GM21528 (cell line): Measurements from ENCODE around the gene SLC16A10.
"Not testable (repeated sequence)": the region's sequence is repeated elsewhere in the genome, so short reads cannot be mapped to it uniquely, and the experiment has no call there.

Source experiments
- ATAC-seq: cut with Tn5 transposase; IDR thresholded peaks from one replicate; pipeline ENCODE4 v1.9.1; 2021; ENCODE audit warnings: mild to moderate bottlenecking, moderate library complexity; ENCODE audit not compliant: unreplicated experiment, low FRiP score

SLC16A10 gene

GRCh38 chr6:111076024-111076695, 11.1 kb upstream of the SLC16A10 start:
- ATAC-seq: no peak

- no peak for ATAC-seq
These were observed 6.6 kb upstream of the SLC16A10 start for GRCh38 chr6:111080698-111081097.

GRCh38 chr6:111086685-111087084, 618 bp upstream of the SLC16A10 start:
- ATAC-seq: no peak

- peak; percentile 28 for ATAC-seq
These were observed 766 bp downstream of the SLC16A10 start for GRCh38 chr6:111087871-111088667.

GRCh38 chr6:111088668-111089003, 1.3 kb downstream of the SLC16A10 start:
- ATAC-seq: no peak

GRCh38 chr6:111090766-111091165, 3.5 kb downstream of the SLC16A10 start:
- ATAC-seq: no peak

- no peak for ATAC-seq
These were observed 4.7 kb downstream of the SLC16A10 start for GRCh38 chr6:111091987-111092386.

- not testable (repeated sequence) for ATAC-seq
These were observed 8.2 kb downstream of the SLC16A10 start for GRCh38 chr6:111095488-111095887.

- ATAC-seq: no peak
These were observed 8.9 kb downstream of the SLC16A10 start for GRCh38 chr6:111096246-111096645.

- ATAC-seq: no peak
These were observed 11.3 kb downstream of the SLC16A10 start for GRCh38 chr6:111098597-111098996.

GRCh38 chr6:111101987-111102386, 14.7 kb downstream of the SLC16A10 start:
- ATAC-seq: no peak

GRCh38 chr6:111105578-111105977, 18.3 kb downstream of the SLC16A10 start:
- ATAC-seq: no peak

- ATAC-seq: no peak
These were observed 20.3 kb downstream of the SLC16A10 start for GRCh38 chr6:111107589-111107988.

- ATAC-seq: no peak
These were observed 22.7 kb downstream of the SLC16A10 start for GRCh38 chr6:111110036-111110435.

GRCh38 chr6:111113336-111114086, 26.2 kb downstream of the SLC16A10 start:
- no peak for ATAC-seq

GRCh38 chr6:111114087-111114443, 26.8 kb downstream of the SLC16A10 start:
- no peak for ATAC-seq

- no peak for ATAC-seq
These were observed 27.2 kb downstream of the SLC16A10 start for GRCh38 chr6:111114482-111114881.

- no peak for ATAC-seq
These were observed 31.5 kb downstream of the SLC16A10 start for GRCh38 chr6:111118826-111119225.

- ATAC-seq: no peak
These were observed 32.4 kb downstream of the SLC16A10 start for GRCh38 chr6:111119571-111120329.

GRCh38 chr6:111121789-111122350, 34.6 kb downstream of the SLC16A10 start:
- no peak for ATAC-seq
